CD4-positive, alpha-beta T cell (primary cell): ENCODE measurements around the gene RETSAT. TPM values are rescaled to one million over a fixed set of nuclear protein-coding genes. Genes with fewer than 3 reads are reported as not detected.

ENCODE experiments used
- ATAC-seq: fragments of 200-7000 bp; cut with Tn5 transposase; one replicate; pipeline ENCODE4 v1.10.0; 2022; ENCODE audit warnings: mild to moderate bottlenecking; ENCODE audit not compliant: poor library complexity
- CTCF ChIA-PET: fragments of 350-600 bp; sonication (Branson Sonifier 250); formaldehyde crosslinking; loops from one replicate; lab custom pipeline; 2021; ENCODE audit warnings: antibody characterized with exemption, inconsistent platforms; lab: Charles Lee
- POLR2A ChIA-PET: fragments of 350-600 bp; sonication (Branson Sonifier 250); formaldehyde crosslinking; loops from one replicate; lab custom pipeline; 2021; ENCODE audit warnings: antibody characterized with exemption, inconsistent platforms; lab: Charles Lee
- DNase-seq, 14 experiments: peaks; one replicate each; pipeline ENCODE4 v3.0.0-alpha.2; 2013 to 2020; ENCODE audit warnings: mixed read lengths in 2 of 14
- H3K27ac ChIP-seq, 2 donors: one replicate each; pipeline versions ENCODE4 v1.5.1 to v1.7.0; 2013; ENCODE audit warnings: low read length in 2 of 2, low read depth in 1 of 2, mild to moderate bottlenecking in 1 of 2
- H3K27me3 ChIP-seq, 2 experiments: 1 replicate in 1 of 2; 2 replicates in 1 of 2; pipeline versions ENCODE4 v1.6.1 to v1.7.0; 2013; ENCODE audit warnings: low read length in 2 of 2, control low read depth in 1 of 2, mild to moderate bottlenecking in 1 of 2, moderate library complexity in 1 of 2; ENCODE audit not compliant: insufficient read depth in 2 of 2, control insufficient read depth in 1 of 2
- H3K36me3 ChIP-seq: one replicate; pipeline ENCODE4 v1.6.1; 2013; ENCODE audit warnings: low read length, control low read depth; ENCODE audit not compliant: insufficient read depth
- H3K4me1 ChIP-seq: one replicate; pipeline ENCODE4 v1.6.1; 2013; ENCODE audit warnings: low read length, control low read depth; ENCODE audit not compliant: insufficient read depth
- H3K4me3 ChIP-seq: one replicate; pipeline ENCODE4 v1.5.1; 2013; ENCODE audit warnings: mild to moderate bottlenecking, low read length, moderate library complexity
- H3K9me3 ChIP-seq, 2 experiments: 1 replicate in 1 of 2; 2 replicates in 1 of 2; pipeline versions ENCODE4 v1.6.1 to v1.7.0; 2013; ENCODE audit warnings: low read length in 2 of 2, mild to moderate bottlenecking in 2 of 2, control low read depth in 1 of 2, moderate library complexity in 1 of 2; ENCODE audit not compliant: control insufficient read depth in 1 of 2, insufficient read depth in 1 of 2
- H3K27ac Mint-ChIP-seq: one replicate; pipeline ENCODE4 v1.8.0; 2020; ENCODE audit warnings: mixed read lengths
- H3K27me3 Mint-ChIP-seq: one replicate; pipeline ENCODE4 v1.8.0; 2021; ENCODE audit warnings: mixed read lengths
- H3K36me3 Mint-ChIP-seq: one replicate; pipeline ENCODE4 v1.8.0; 2021; ENCODE audit warnings: low read depth, mixed read lengths
- H3K4me1 Mint-ChIP-seq: one replicate; pipeline ENCODE4 v1.8.0; 2021; ENCODE audit warnings: low read depth, mixed read lengths
- H3K4me3 Mint-ChIP-seq: one replicate; pipeline ENCODE4 v1.8.0; 2020; ENCODE audit warnings: mild to moderate bottlenecking, mixed read lengths
- H3K9me3 Mint-ChIP-seq: one replicate; pipeline ENCODE4 v1.8.0; 2020; ENCODE audit warnings: mixed read lengths
- intact Hi-C, 2 experiments: fragments of 100-400 bp; cut with DNase I in 1 of 2; cut with micrococcal nuclease in 1 of 2; formaldehyde crosslinking; loops; one replicate each; pipeline versions ENCODE4 v1.15.1 to v1.9.0; 2023 to 2025; cut with DNase I, micrococcal nuclease
- total RNA-seq, 174 experiments: library from RNA in 2 of 174; stranded (reverse) in 2 of 174; gene quantifications; one replicate each; pipeline ENCODE4 v1.2.3 and lab custom pipeline; 2021 to 2026
- TF ChIP-seq, protein P1 (sequence below): fragments of 200-600 bp; IDR thresholded peaks from one replicate; pipeline ENCODE4 v1.8.0; 2022; ENCODE audit warnings: antibody characterized with exemption, mild to moderate bottlenecking

RETSAT gene
- total RNA-seq, 2 experiments from 2014 or later = 19.2 to 22.2 TPM

DNA sequence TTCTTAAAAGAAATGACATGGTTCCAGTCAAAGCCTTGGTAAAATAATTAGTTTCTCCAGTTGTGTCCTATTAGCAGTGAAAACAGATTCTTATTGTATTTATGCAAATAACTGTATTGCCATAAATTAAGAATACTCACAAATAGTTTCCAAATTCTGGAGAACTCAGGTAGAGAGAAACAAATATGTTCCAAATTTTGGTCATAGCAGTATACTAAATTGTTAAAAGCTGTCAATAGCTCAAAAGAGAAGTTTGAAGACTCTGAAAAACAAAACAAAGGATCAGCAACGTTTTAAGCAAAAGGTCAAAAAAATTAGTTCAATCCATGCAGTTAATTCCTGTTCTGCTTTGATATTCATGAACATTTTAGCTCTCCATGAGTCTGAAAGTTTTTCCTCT, 25.7 kb upstream of the RETSAT start:
- Mint-ChIP-seq H3K4me1 (no peaks in the 10 kb centered on the region), H3K27ac (no peak overlapping the region), H3K4me3 (no peak overlapping the region), H3K36me3 (peaks cover 75% of the 10 kb centered on the region), H3K9me3 (no peaks in the 10 kb centered on the region), H3K27me3 (no peaks in the 10 kb centered on the region)
- intact Hi-C loops = no loop called here
- DNase-seq (no peak), ATAC-seq (no peak)
- CTCF ChIA-PET = no interaction called here
- peaks cover 0 to 3% of the 10 kb centered on the region in 2 experiments for H3K9me3 ChIP-seq
- no peaks in the 10 kb centered on the region for H3K4me1 ChIP-seq
- no peak overlapping the region for H3K4me3 ChIP-seq
- H3K27me3 ChIP-seq = no peaks in the 10 kb centered on the region
- TF ChIP-seq, protein P1, sequence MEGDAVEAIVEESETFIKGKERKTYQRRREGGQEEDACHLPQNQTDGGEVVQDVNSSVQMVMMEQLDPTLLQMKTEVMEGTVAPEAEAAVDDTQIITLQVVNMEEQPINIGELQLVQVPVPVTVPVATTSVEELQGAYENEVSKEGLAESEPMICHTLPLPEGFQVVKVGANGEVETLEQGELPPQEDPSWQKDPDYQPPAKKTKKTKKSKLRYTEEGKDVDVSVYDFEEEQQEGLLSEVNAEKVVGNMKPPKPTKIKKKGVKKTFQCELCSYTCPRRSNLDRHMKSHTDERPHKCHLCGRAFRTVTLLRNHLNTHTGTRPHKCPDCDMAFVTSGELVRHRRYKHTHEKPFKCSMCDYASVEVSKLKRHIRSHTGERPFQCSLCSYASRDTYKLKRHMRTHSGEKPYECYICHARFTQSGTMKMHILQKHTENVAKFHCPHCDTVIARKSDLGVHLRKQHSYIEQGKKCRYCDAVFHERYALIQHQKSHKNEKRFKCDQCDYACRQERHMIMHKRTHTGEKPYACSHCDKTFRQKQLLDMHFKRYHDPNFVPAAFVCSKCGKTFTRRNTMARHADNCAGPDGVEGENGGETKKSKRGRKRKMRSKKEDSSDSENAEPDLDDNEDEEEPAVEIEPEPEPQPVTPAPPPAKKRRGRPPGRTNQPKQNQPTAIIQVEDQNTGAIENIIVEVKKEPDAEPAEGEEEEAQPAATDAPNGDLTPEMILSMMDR = no peak
- POLR2A ChIA-PET = no interaction called here
- peaks cover 37% of the 10 kb centered on the region for H3K36me3 ChIP-seq
- H3K27ac ChIP-seq = no peak overlapping the region

DNA sequence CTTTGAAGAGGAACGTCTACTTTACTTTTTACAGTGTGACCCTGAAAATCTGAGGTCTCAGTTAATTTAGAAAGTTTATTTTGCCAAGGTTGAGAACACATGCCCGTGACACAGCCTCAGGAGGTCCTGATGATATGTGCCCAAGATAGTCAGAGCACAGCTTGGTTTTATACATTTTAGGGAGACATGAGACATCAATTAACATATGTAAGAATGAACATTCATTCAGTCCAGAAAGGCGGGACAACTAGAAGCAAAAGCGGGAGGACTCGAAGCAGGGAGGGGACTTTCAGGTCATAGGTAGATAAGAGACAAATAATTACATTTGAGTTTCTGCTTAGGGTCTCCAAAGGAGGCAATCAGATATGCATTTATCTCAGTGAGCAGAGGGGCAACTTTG, 23.9 kb upstream of the RETSAT start:
- ATAC-seq = no peak
- H3K36me3 Mint-ChIP-seq = peaks cover 69% of the 10 kb centered on the region

DNA sequence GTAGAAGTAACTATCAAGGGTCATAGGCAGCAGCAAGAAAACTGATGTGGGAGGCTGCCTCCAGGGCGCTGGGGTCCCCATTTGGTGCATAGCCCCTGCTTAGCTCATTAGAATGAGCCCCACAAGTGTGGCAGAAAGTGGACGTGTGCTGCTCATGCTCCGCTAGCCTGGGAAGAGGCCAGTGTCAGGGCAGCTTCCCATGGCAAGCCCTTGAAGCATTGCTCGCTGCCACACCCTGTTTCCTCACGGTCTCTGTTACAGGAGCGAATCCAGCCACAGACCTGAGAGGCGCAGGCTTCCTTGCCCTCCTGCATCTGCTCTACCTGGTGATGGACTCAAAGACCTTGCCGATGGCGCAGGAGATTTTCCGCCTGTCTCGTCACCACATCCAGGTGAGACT, 22.8 kb upstream of the RETSAT start:
- no peak overlapping the region for H3K27ac ChIP-seq
- H3K4me1 ChIP-seq = no peaks in the 10 kb centered on the region
- peaks cover 65% of the 10 kb centered on the region for H3K36me3 Mint-ChIP-seq
- H3K9me3 Mint-ChIP-seq = no peaks in the 10 kb centered on the region
- H3K4me3 Mint-ChIP-seq = no peak overlapping the region
- no peak overlapping the region for H3K4me3 ChIP-seq
- CTCF ChIA-PET = no interaction called here
- POLR2A ChIA-PET = interaction anchor here (0.7 to 1.0 kb wide), 2 partner anchors 23 to 29 kb away, joined by 3 read pairs; partner anchors contain the start of genes ELMOD3 and RETSAT
- intact Hi-C loops = no loop called here
- H3K4me1 Mint-ChIP-seq = no peaks in the 10 kb centered on the region
- DNase-seq (no peak), ATAC-seq (no peak)
- no peaks in the 10 kb centered on the region for H3K27me3 Mint-ChIP-seq
- TF ChIP-seq, protein P1 = no peak
- peaks cover 0 to 8% of the 10 kb centered on the region in 2 experiments for H3K9me3 ChIP-seq
- H3K27ac Mint-ChIP-seq = no peak overlapping the region
- H3K36me3 ChIP-seq = peaks cover 36% of the 10 kb centered on the region
- H3K27me3 ChIP-seq = no peaks in the 10 kb centered on the region

More for the DNA sequence above, 23.9 kb upstream of the RETSAT start:
- Histone ChIP-seq H3K4me1 (no peaks in the 10 kb centered on the region), H3K27me3 (no peaks in the 10 kb centered on the region), H3K4me3 (no peak overlapping the region), H3K27ac (no peak overlapping the region), H3K36me3 (peaks cover 36% of the 10 kb centered on the region), H3K9me3 (peaks cover 0 to 8% of the 10 kb centered on the region in 2 experiments)
- Mint-ChIP-seq H3K4me3 (no peak overlapping the region), H3K27ac (no peak overlapping the region), H3K27me3 (no peaks in the 10 kb centered on the region), H3K4me1 (no peaks in the 10 kb centered on the region), H3K9me3 (no peaks in the 10 kb centered on the region)
- intact Hi-C loops = no loop called here
- ChIA-PET POLR2A (no interaction called here), CTCF (no interaction called here)
- TF ChIP-seq, protein P1 = no peak
- no peak for DNase-seq
